GM23248 (cell line): Measurements from ENCODE around the gene FMR1.

Source experiments
- EZH2 ChIP-seq: fragments of 200-600 bp; sonication (generic); IDR thresholded peaks from 2 replicates; pipeline ENCODE4 v1.6.1; 2018; ENCODE audit warnings: antibody characterized with exemption, mild to moderate bottlenecking; ENCODE audit not compliant: insufficient read depth, poor library complexity, severe bottlenecking
- EZH2phosphoT487 ChIP-seq: fragments of 200-600 bp; sonication (generic); IDR thresholded peaks from 2 replicates; pipeline ENCODE4 v1.6.1; 2018; ENCODE audit warnings: antibody characterized with exemption, moderate library complexity, mild to moderate bottlenecking, low read depth; ENCODE audit not compliant: insufficient read depth

- TF ChIP-seq EZH2phosphoT487 (no peak), EZH2 (no peak)
These were observed at the start of gene FMR1 for GRCh38 chrX:147911192-147912022.
